HG03575 (cell line): ENCODE results near the gene IL1RAP.

Experiments
- ATAC-seq: cut with Tn5 transposase; IDR thresholded peaks from one replicate; pipeline ENCODE4 v1.9.1; 2021; ENCODE audit not compliant: unreplicated experiment, insufficient number of reproducible peaks, low FRiP score; ENCODE audit errors: extremely low read depth

The IL1RAP gene

DNA sequence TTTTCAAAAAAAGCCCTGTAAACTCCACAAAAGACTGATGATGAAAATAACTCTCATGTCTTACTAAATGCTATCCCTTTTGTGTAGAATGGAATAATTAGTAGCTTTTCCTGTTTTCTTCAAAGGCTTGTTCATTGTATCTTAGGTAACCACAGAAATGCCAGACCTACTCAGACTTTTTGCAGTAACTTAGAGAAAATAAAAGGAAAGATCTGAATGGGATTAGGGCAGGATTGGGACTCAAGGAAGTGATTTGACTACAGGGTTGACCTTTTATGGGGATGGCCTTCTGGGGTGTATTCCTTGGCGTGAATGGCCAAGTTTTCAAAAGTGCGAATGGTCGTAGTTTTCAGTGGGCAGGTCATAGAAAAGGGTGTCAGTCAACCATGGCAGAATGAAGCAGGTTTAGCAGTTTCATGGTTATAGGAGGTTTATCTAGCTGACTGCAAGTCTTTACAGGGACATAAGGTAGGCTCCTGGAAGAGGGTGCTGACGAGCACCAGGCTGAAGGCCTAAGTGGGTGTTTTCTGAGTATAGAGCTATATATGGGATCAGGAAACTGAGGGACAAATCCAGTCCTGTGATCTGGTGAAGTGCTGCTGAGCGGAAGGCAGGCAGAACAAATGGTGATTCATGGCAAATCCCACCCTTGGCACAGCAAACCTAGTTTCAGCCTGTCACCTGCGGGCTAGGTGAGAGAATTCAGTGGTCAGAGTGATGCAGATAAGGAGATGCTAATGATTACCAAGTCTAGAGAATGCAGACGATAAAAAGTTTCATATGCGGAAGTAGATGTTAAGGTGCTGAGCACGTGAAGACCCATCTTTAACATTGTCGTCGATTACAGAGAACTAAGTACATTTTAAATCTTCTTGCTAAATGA lies 46.4 kb downstream of the IL1RAP start:
- no peak for ATAC-seq

DNA sequence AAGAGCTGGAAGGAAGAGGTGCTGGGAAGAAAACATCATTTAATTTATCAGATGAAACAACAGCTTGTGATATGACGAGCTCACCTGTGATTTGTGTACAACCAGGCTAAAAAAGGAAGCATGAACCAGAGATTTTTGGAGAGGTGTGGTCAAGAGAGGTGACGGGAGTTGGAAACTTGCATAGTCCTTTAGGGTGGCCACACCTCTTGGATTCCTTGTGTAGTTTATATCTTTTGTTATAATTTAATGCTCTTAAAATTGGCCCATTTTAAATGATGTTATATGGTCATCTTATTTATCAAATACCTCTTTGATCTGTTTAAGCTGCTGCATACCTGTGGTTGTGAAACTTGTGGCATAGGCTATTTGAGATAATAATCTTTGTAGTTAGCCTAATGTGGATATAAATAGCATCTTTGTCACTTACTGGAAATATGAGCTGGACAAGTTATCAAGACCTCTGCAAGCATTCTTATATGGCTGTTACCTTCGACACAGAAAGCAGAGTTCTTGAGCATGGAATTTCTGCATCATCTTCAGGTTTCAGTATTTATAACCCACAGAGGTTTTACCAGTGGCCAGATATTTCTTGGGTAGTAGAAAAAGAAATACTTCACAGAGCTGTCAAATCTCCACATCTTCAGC lies 49.1 kb downstream of the IL1RAP start:
- ATAC-seq, result no peak

- no peak for ATAC-seq
Observed at GRCh38 chr3:190564175-190564574, 50.3 kb downstream of the IL1RAP start.

DNA sequence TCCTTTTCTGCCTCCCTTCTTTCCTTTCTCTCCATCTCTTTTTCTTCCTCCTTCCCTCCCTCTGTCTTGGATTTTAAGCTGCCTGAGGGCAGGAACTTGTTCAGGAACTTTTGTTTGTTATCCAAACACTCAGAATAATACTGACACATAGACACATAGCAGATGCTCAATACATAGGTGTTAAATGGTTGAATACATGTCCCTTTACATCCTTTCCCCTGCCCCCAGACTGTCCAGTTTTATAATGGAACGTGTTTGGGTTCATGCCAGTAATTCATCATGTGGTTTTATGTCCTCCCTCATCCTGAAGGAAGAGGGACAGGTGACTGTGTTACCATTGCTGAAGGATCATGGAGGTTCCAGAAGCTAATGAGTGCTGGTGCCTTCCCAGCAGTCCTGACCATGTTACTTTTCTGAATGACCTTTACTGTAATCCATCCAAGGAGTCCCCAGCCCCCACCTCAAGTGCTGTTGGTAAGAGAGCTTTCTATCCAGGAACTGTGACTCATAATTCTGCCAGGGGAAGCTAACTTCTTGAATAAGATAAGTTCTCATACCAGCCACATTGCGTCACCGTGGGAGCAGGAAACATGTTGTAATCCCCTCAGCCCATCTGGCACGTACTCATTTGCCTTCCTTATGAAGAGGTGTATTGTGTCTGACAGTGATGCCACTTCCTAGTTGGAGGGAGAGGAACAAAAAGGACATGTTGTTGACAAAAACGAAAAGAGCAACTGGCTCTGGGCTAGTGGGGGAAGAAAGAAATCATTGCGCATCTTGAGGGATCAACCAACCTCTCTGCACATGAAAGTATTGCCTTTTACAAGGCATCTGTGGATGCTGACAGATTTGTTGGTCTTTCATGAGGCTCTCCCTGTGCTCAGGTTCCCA lies 52.4 kb downstream of the IL1RAP start:
- ATAC-seq, result no peak

DNA sequence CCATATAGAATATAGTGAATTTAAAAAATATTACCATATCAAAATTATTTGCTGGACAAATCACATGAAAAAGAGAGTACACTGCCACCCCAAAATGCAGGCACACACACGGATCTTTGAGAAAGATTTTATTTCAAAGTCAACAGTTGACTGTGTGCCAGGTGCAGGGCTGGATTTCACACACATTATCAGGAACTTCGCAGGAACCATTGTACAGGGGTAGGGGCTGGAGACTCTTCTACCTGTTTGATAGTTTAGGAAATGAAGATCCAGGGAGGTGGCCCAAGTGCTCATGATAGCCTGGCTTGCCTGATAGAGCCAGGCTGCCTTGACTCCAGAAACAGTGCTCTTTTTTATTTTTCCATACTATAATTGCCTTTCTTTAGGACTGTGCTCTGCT lies 54.2 kb downstream of the IL1RAP start:
- ATAC-seq, result no peak

GRCh38 chr3:190574473-190574872 lies 60.6 kb downstream of the IL1RAP start:
- no peak for ATAC-seq

DNA sequence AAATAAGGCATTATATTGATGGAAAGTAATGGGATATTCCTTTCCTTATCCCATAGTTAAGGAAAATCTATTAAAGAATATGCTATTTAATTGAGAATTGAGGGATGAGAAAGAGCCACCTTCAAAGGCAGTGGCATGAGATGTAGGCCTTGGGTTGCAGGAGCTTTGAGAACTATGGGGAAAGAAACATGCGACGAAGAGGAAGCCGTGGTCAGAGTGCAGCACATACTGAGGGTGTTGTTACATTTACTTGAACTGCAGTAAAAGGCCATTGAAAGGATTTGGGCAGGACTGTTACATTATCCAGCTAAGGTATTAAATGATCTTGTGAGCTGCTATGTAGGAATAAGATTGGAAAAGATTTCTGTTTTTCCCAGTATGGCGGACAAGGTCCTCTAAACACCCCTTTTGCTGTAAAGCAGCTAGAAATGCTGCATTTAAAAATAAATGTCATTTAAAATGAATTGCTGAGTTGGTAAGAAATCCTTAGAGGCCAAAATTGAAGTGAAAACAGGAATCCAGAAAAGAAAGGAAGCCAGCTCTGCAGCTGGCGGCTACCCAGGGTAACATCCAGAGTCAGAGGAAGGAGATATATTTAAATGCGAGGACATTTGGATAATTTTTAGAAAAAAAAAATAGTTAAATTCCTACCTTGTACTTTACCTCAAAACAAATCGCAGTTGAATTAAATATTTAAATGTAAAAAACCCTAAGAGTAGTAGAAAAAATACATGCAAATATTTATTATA lies 61.7 kb downstream of the IL1RAP start:
- ATAC-seq, result no peak

DNA sequence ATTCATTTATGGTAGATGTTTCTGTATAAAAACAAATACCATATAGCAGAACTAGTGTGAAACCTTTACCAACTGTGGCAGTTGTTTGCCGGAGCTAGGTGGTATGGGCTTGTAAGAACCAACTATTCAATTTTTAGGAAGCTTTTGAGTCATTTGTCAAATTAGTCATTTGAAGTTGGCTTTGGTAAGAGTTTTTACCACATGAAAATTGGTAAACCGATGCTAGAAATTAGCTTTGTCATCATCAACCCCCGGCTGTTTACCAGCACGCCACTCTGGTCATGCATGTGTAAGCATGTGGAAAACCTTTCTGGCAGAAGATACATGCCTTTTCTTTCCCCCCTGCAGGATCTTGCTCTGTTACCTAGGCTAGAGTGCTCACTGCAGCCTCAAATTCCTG lies 63.3 kb downstream of the IL1RAP start:
- no peak for ATAC-seq

GRCh38 chr3:190579514-190580137 lies 65.7 kb downstream of the IL1RAP start:
- no peak for ATAC-seq

DNA sequence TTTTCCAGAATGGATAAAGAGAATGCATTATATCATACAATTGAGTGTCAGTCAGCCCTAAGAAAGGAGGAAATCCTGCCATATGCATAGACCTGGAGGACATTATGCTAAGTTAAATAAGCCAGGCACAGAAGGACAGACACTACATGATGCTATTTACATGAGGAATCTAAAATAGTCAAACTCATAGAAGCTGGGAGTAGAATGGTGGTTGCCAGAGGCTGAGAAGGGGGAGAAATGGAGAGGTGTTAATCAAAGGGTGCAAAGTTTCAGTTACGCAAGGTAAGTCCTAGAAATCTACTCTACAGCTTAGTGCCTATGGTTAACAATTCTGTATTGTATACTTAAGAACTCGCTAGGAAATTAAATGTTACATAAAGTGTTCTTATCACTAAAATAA lies 66.5 kb downstream of the IL1RAP start:
- ATAC-seq, result no peak

DNA sequence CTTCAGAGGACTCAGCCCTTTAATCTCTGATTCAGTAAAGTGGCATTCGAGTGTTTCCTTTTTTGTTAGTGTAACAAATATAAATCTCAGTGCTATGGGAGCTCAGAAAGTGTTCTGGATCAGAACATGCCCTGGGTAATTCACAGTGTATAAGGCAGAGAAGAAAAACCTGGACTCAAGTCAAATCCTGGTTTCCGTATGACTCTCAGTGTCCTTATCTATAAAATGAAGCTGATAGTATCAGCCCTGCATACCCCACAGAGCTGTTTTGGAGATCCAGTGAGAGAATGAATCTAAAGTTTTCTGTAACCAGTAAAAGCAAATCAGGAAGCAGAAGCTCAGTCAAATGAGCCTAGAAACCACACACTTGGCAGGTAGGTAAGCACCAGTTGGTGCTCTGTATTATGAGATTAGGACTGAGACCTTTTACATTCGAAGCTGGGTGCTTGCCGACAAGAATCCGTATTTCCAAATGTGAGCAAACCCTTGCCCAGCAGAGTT lies 67.2 kb downstream of the IL1RAP start:
- no peak for ATAC-seq

GRCh38 chr3:190582667-190583066 lies 68.8 kb downstream of the IL1RAP start:
- ATAC-seq, result no peak

GRCh38 chr3:190585805-190586630 lies 72.1 kb downstream of the IL1RAP start:
- ATAC-seq, result no peak

DNA sequence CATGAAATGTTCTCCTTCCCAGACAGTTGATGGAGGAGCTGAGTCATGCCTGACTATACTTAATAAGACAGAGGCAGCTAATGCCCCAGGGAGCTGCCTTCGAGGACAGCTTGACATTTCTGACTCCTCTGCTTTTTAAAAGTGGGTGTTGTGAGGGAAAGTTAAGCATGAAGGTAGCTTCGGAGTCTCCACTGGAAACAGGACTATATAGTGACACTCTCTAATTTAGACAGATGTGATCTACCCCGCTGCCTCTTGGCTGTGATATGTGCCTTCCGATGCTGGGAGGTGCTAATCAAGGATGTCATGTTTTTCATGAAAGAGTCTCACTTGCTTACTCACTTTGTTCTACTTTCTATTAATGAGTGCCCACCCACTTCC lies 72.7 kb downstream of the IL1RAP start:
- no peak for ATAC-seq

- no peak for ATAC-seq
Observed at GRCh38 chr3:190588570-190588969, 74.7 kb downstream of the IL1RAP start.

- ATAC-seq, result no peak
Observed at GRCh38 chr3:190589326-190589725, 75.4 kb downstream of the IL1RAP start.

DNA sequence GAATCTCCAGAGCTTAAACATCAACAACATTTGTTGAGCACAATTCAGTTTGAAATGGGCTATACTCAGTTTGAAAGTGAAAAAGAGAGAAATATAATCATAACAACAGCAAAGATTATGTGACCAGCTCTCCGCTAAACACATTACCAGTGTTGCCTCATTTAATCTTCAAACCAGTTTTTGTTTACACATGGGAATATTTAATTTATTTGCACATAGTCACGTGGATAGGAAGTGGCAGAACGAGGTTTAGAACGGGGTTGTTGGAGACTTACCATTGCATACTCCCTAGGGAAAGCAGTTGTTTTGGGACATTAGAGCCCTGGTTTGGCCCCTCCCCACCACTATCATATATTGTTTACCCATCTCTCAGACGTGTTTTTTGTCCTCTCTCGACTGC lies 77.2 kb downstream of the IL1RAP start:
- ATAC-seq, result no peak

DNA sequence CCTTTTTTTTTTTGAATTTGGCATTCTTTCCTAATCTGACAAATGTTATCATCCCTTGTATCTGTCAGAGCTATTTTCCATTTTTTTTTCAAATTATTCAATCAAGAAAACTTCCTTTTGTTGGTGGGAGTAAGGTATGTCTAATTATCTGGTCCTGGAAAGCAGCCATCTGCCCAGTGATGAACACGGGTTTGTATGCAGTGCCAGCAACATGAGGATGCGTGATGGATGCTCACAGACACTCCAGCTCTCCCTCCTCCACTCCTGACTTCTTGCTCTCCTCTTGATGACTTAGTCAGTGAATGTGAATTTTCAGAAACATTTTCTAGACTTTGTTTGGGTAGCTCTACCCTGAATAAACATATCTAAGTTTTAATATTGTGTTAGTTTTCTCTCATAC lies 79.2 kb downstream of the IL1RAP start:
- ATAC-seq, result no peak
